Activated CD4-positive, alpha-beta T cell treated with anti-CD3 and anti-CD28 coated beads for 36 hours (primary cell): ENCODE measurements around the gene BCKDK. TPM values are rescaled to one million over a fixed set of nuclear protein-coding genes. Genes with fewer than 3 reads are reported as not detected.
A peak's percentile ranks its signal among the peaks of the same experiment; 100 is the strongest.
"Not testable (repeated sequence)": the region's sequence is repeated elsewhere in the genome, so short reads cannot be mapped to it uniquely, and the experiment has no call there.

ENCODE experiments used
- ATAC-seq: fragments of 200-7000 bp; cut with Tn5 transposase; one replicate; pipeline ENCODE4 v1.10.0; 2021; ENCODE audit warnings: mild to moderate bottlenecking, moderate library complexity
- CTCF ChIA-PET: fragments of 350-600 bp; sonication (Branson Sonifier 250); formaldehyde crosslinking; loops from one replicate; lab custom pipeline; 2021; ENCODE audit warnings: antibody characterized with exemption; lab: Charles Lee
- POLR2A ChIA-PET: fragments of 350-600 bp; sonication (Branson Sonifier 250); formaldehyde crosslinking; loops from one replicate; lab custom pipeline; 2021; ENCODE audit warnings: antibody characterized with exemption, inconsistent platforms; lab: Charles Lee
- DNase-seq: peaks from one replicate; pipeline ENCODE4 v3.0.0-alpha.2; 2020
- H3K27ac Mint-ChIP-seq: one replicate; pipeline ENCODE4 v1.8.0; 2021; ENCODE audit warnings: mixed read lengths
- H3K27me3 Mint-ChIP-seq: one replicate; pipeline ENCODE4 v1.8.0; 2021; ENCODE audit warnings: mixed read lengths
- H3K36me3 Mint-ChIP-seq: one replicate; pipeline ENCODE4 v1.8.0; 2021; ENCODE audit warnings: low read depth, mixed read lengths
- H3K4me1 Mint-ChIP-seq: one replicate; pipeline ENCODE4 v1.8.0; 2021; ENCODE audit warnings: mixed read lengths
- H3K4me3 Mint-ChIP-seq: one replicate; pipeline ENCODE4 v1.8.0; 2021; ENCODE audit warnings: mild to moderate bottlenecking, moderate library complexity, mixed read lengths
- H3K9me3 Mint-ChIP-seq: one replicate; pipeline ENCODE4 v1.8.0; 2021; ENCODE audit warnings: low read depth, mixed read lengths
- intact Hi-C, 2 experiments: fragments of 100-400 bp; cut with DNase I in 1 of 2; cut with micrococcal nuclease in 1 of 2; formaldehyde crosslinking; loops; one replicate each; pipeline versions ENCODE4 v1.14.2 to v1.15.1; 2022 to 2024; cut with DNase I, micrococcal nuclease
- total RNA-seq, 2 experiments: library from RNA; stranded (reverse); gene quantifications; one replicate each; pipeline ENCODE4 v1.2.3, GENCODE V29; 2021

The BCKDK gene
- total RNA-seq, 2 experiments from 2014 or later: 50.0 to 53.3 TPM

GRCh38 chr16:31134625-31135534 is 26.7 kb downstream of the BCKDK start:
- no peak for ATAC-seq
- H3K36me3 Mint-ChIP-seq: peaks cover 9% of the 10 kb centered on the region
- no peaks in the 10 kb centered on the region for H3K9me3 Mint-ChIP-seq
- no peaks in the 10 kb centered on the region for H3K27me3 Mint-ChIP-seq
- intact Hi-C loops: no loop called here
- ChIA-PET POLR2A (no interaction called here), CTCF (no interaction called here)
- H3K4me1 Mint-ChIP-seq: no peaks in the 10 kb centered on the region
- DNase-seq: no peak
- no peak overlapping the region for H3K27ac Mint-ChIP-seq
- H3K4me3 Mint-ChIP-seq: no peak overlapping the region

GRCh38 chr16:31135535-31136286 is 27.5 kb downstream of the BCKDK start, which contains the start of gene PRSS8:
Gene PRSS8, minus strand, starts transcription at chr16:31135727. Its CDS starts 229 bp downstream, at chr16:31135498.
- POLR2A ChIA-PET: no interaction called here
- DNase-seq: peak; percentile 27
- H3K36me3 Mint-ChIP-seq: peaks cover 9% of the 10 kb centered on the region
- CTCF ChIA-PET: no interaction called here
- peak; percentile 15 for ATAC-seq
- no peaks in the 10 kb centered on the region for H3K27me3 Mint-ChIP-seq
- no peaks in the 10 kb centered on the region for H3K9me3 Mint-ChIP-seq
- H3K4me3 Mint-ChIP-seq: no peak within 1 kb of the TSS
- intact Hi-C loops: no loop called here
- H3K4me1 Mint-ChIP-seq: no peaks in the 10 kb centered on the region
- no peak within 1 kb of the TSS for H3K27ac Mint-ChIP-seq

GRCh38 chr16:31136287-31136662 is 28.1 kb downstream of the BCKDK start:
- no peaks in the 10 kb centered on the region for H3K27me3 Mint-ChIP-seq
- H3K27ac Mint-ChIP-seq: no peak overlapping the region
- H3K9me3 Mint-ChIP-seq: no peaks in the 10 kb centered on the region
- peaks cover 6% of the 10 kb centered on the region for H3K36me3 Mint-ChIP-seq
- H3K4me3 Mint-ChIP-seq: no peak overlapping the region
- intact Hi-C loops: no loop called here
- ChIA-PET CTCF (interaction anchor here (1.2 kb wide), 1 partner anchor 71 kb away, joined by 3 read pairs; no protein-coding TSS in a partner anchor), POLR2A (no interaction called here)
- DNase-seq (no peak), ATAC-seq (no peak)
- peaks cover 2% of the 10 kb centered on the region for H3K4me1 Mint-ChIP-seq

- H3K9me3 Mint-ChIP-seq, H3K4me1 Mint-ChIP-seq, POLR2A ChIA-PET, DNase-seq, intact Hi-C loops, H3K36me3 Mint-ChIP-seq, H3K27me3 Mint-ChIP-seq, H3K27ac Mint-ChIP-seq, H3K4me3 Mint-ChIP-seq, ATAC-seq: not testable (repeated sequence)
- CTCF ChIA-PET: interaction anchor here (1.0 to 1.2 kb wide), 2 partner anchors 72 to 105 kb away, joined by 3 read pairs; no protein-coding TSS in a partner anchor
These were observed 28.8 kb downstream of the BCKDK start for GRCh38 chr16:31136822-31137499.

- CTCF ChIA-PET: no interaction called here
- no peaks in the 10 kb centered on the region for H3K9me3 Mint-ChIP-seq
- no peaks in the 10 kb centered on the region for H3K27me3 Mint-ChIP-seq
- DNase-seq: no peak
- H3K36me3 Mint-ChIP-seq: no peaks in the 10 kb centered on the region
- intact Hi-C loops: no loop called here
- H3K27ac Mint-ChIP-seq: no peak overlapping the region
- H3K4me3 Mint-ChIP-seq: no peak overlapping the region
- ATAC-seq: no peak
- POLR2A ChIA-PET: no interaction called here
- peaks cover 12% of the 10 kb centered on the region for H3K4me1 Mint-ChIP-seq
These were observed 30.7 kb downstream of the BCKDK start for GRCh38 chr16:31138621-31139578.

GRCh38 chr16:31141071-31141469 is 32.9 kb downstream of the BCKDK start:
- H3K4me3 Mint-ChIP-seq, ATAC-seq, H3K27me3 Mint-ChIP-seq, H3K27ac Mint-ChIP-seq, H3K9me3 Mint-ChIP-seq, DNase-seq, H3K36me3 Mint-ChIP-seq: not testable (repeated sequence)
- intact Hi-C loops: loop anchor here in 1 of 2 experiments (5.0 to 10.0 kb wide), 3 partner anchors 34 to 184 kb away; partner anchors contain the start of genes BCKDK and SETD1A
- ChIA-PET POLR2A (interaction anchor here (1.8 kb wide), 2 partner anchors 24 to 37 kb away, joined by 15 to 26 read pairs; partner anchors contain the start of gene KAT8), CTCF (interaction anchor here (1.9 to 2.2 kb wide), 5 partner anchors 17 to 68 kb away, joined by 10 to 23 read pairs (median 14); partner anchors contain the start of genes FUS, ZNF646 and ZNF668)
- H3K4me1 Mint-ChIP-seq: peaks cover 12% of the 10 kb centered on the region

- POLR2A ChIA-PET: interaction anchor here (0.7 to 2.6 kb wide), 13 partner anchors 12 to 732 kb away, joined by 3 to 38 read pairs (median 4); partner anchors contain the start of genes FUS, HSD3B7, KAT8 and ZNF267
- DNase-seq: peak; percentile 34
- CTCF ChIA-PET: interaction anchor here (0.6 to 4.0 kb wide), 33 partner anchors 8 to 732 kb away, joined by 3 to 37 read pairs (median 4); partner anchors contain the start of genes FBRS, FUS, HSD3B7 and KAT8
- no peaks in the 10 kb centered on the region for H3K9me3 Mint-ChIP-seq
- intact Hi-C loops: loop anchor here (1.0 to 10.0 kb wide), 18 partner anchors 24 to 335 kb away; partner anchors contain the start of genes ARMC5 (in 2 of the 2), BCKDK (in 2 of the 2), KAT8 (in 2 of the 2) and SETD1A (in 2 of the 2)
- no peaks in the 10 kb centered on the region for H3K36me3 Mint-ChIP-seq
- H3K4me3 Mint-ChIP-seq: peak overlapping the region; percentile 62
- H3K27ac Mint-ChIP-seq: peak overlapping the region; percentile 80
- peaks cover 12% of the 10 kb centered on the region for H3K4me1 Mint-ChIP-seq
- no peaks in the 10 kb centered on the region for H3K27me3 Mint-ChIP-seq
- no peak for ATAC-seq
These were observed 33.4 kb downstream of the BCKDK start for GRCh38 chr16:31141489-31142108.

- ATAC-seq: peak; percentile 96
- intact Hi-C loops: loop anchor here (1.0 to 10.0 kb wide), 18 partner anchors 25 to 334 kb away; partner anchors contain the start of genes ARMC5 (in 2 of the 2), BCKDK (in 2 of the 2), KAT8 (in 2 of the 2) and SETD1A (in 2 of the 2)
- Mint-ChIP-seq H3K4me3 (peak overlapping the region; percentile 62), H3K27me3 (no peaks in the 10 kb centered on the region), H3K27ac (peak overlapping the region; percentile 80), H3K9me3 (no peaks in the 10 kb centered on the region), H3K36me3 (no peaks in the 10 kb centered on the region), H3K4me1 (peaks cover 12% of the 10 kb centered on the region)
- CTCF ChIA-PET: interaction anchor here (0.6 to 4.0 kb wide), 38 partner anchors 9 to 731 kb away, joined by 3 to 37 read pairs (median 4); partner anchors contain the start of genes FBRS, FUS, HSD3B7 and KAT8
- POLR2A ChIA-PET: interaction anchor here (0.7 to 2.6 kb wide), 14 partner anchors 13 to 731 kb away, joined by 3 to 38 read pairs (median 4); partner anchors contain the start of genes FUS, HSD3B7, KAT8 and ZNF267
- peak; percentile 100 for DNase-seq
These were observed 34.2 kb downstream of the BCKDK start for GRCh38 chr16:31142109-31143010.
